Mesenchymal stem cell (in vitro differentiated cells and primary cell): Measurements from ENCODE around the gene DUSP18.

Source experiments
- DNase-seq: peaks from one replicate; pipeline ENCODE4 v3.0.0-alpha.2; 2013
- H2AFZ ChIP-seq: one replicate; pipeline ENCODE4 v1.6.1; 2013; ENCODE audit warnings: low read depth, mild to moderate bottlenecking, control low read depth, inconsistent platforms, low read length, moderate library complexity
- H2AK5ac ChIP-seq: 2 replicates; pipeline ENCODE4 v1.6.1; 2013; ENCODE audit warnings: low read length, moderate library complexity, mild to moderate bottlenecking, inconsistent platforms; ENCODE audit not compliant: severe bottlenecking
- H2BK120ac ChIP-seq: one replicate; pipeline ENCODE4 v1.6.1; 2013; ENCODE audit warnings: low read depth, mild to moderate bottlenecking, inconsistent platforms, low read length, moderate library complexity
- H2BK12ac ChIP-seq, 2 experiments: one replicate each; pipeline ENCODE4 v1.6.1; 2013; ENCODE audit warnings: inconsistent platforms in 2 of 2, low read length in 2 of 2, mild to moderate bottlenecking in 2 of 2, moderate library complexity in 2 of 2, control low read depth in 1 of 2
- H2BK15ac ChIP-seq: one replicate; pipeline ENCODE4 v1.6.1; 2013; ENCODE audit warnings: mild to moderate bottlenecking, low read depth, inconsistent platforms; ENCODE audit not compliant: poor library complexity, severe bottlenecking
- H2BK5ac ChIP-seq: 2 replicates; pipeline ENCODE4 v1.6.1; 2013; ENCODE audit warnings: low read depth, mild to moderate bottlenecking, low read length, control low read depth, inconsistent platforms; ENCODE audit not compliant: poor library complexity, severe bottlenecking
- H3K14ac ChIP-seq, 2 experiments: one replicate each; pipeline ENCODE4 v1.6.1; 2013; ENCODE audit warnings: inconsistent platforms in 2 of 2, low read length in 2 of 2, control low read depth in 1 of 2, mild to moderate bottlenecking in 1 of 2, moderate library complexity in 1 of 2
- H3K18ac ChIP-seq, 2 experiments: one replicate each; pipeline ENCODE4 v1.6.1; 2013; ENCODE audit warnings: inconsistent platforms in 2 of 2, low read length in 2 of 2, control low read depth in 1 of 2, low read depth in 1 of 2, mild to moderate bottlenecking in 1 of 2
- H3K23ac ChIP-seq, 2 experiments: one replicate each; pipeline ENCODE4 v1.6.1; 2013; ENCODE audit warnings: inconsistent platforms in 2 of 2, low read length in 2 of 2, mild to moderate bottlenecking in 2 of 2, moderate library complexity in 2 of 2, control low read depth in 1 of 2
- H3K27ac ChIP-seq: 2 replicates; pipeline ENCODE4 v1.5.1; 2013; ENCODE audit warnings: mild to moderate bottlenecking, moderate library complexity, low read length, control low read depth, inconsistent platforms; ENCODE audit not compliant: poor library complexity, severe bottlenecking
- H3K27me3 ChIP-seq, 2 experiments: 2 replicates each; pipeline versions ENCODE4 v1.6.1 to v1.7.0; 2013; ENCODE audit warnings: low read length in 2 of 2, mild to moderate bottlenecking in 2 of 2, moderate library complexity in 2 of 2, control low read depth in 1 of 2, inconsistent platforms in 1 of 2; ENCODE audit not compliant: control insufficient read depth in 1 of 2, insufficient read depth in 1 of 2
- H3K36me3 ChIP-seq, 2 experiments: 2 replicates each; pipeline versions ENCODE4 v1.6.1 to v1.7.0; 2013; ENCODE audit warnings: low read length in 2 of 2, control low read depth in 1 of 2, inconsistent platforms in 1 of 2, low read depth in 1 of 2, mild to moderate bottlenecking in 1 of 2; ENCODE audit not compliant: insufficient read depth in 2 of 2, control insufficient read depth in 1 of 2
- H3K4ac ChIP-seq, 2 experiments: one replicate each; pipeline ENCODE4 v1.6.1; 2013; ENCODE audit warnings: inconsistent platforms in 2 of 2, low read length in 2 of 2, mild to moderate bottlenecking in 2 of 2, moderate library complexity in 2 of 2, control low read depth in 1 of 2, low read depth in 1 of 2
- H3K4me1 ChIP-seq: 2 replicates; pipeline ENCODE4 v1.6.1; 2013; ENCODE audit warnings: low read depth, low read length, control low read depth; ENCODE audit not compliant: control insufficient read depth, insufficient read depth
- H3K4me2 ChIP-seq: 2 replicates; pipeline ENCODE4 v1.6.1; 2013; ENCODE audit warnings: low read length, mild to moderate bottlenecking, inconsistent platforms; ENCODE audit not compliant: poor library complexity, severe bottlenecking
- H3K4me3 ChIP-seq, 2 experiments: 2 replicates each; pipeline versions ENCODE4 v1.5.1 to v1.7.0; 2013; ENCODE audit warnings: low read length in 2 of 2, mild to moderate bottlenecking in 2 of 2, control low read depth in 1 of 2, low read depth in 1 of 2; ENCODE audit not compliant: insufficient read depth in 1 of 2
- H3K79me1 ChIP-seq: replicated peaks from 2 replicates; pipeline ENCODE4 v1.6.1; 2013; ENCODE audit warnings: mild to moderate bottlenecking, control low read depth, low read length, inconsistent platforms; ENCODE audit not compliant: poor library complexity, severe bottlenecking
- H3K9ac ChIP-seq: 2 replicates; pipeline ENCODE4 v1.7.0; 2013; ENCODE audit warnings: mild to moderate bottlenecking, low read length, moderate library complexity
- H3K9me3 ChIP-seq: 2 replicates; pipeline ENCODE4 v1.7.0; 2013; ENCODE audit warnings: mild to moderate bottlenecking, low read length; ENCODE audit not compliant: control insufficient read depth
- H4K8ac ChIP-seq: one replicate; pipeline ENCODE4 v1.6.1; 2013; ENCODE audit warnings: inconsistent platforms, mild to moderate bottlenecking, low read length, moderate library complexity
- H4K91ac ChIP-seq: one replicate; pipeline ENCODE4 v1.6.1; 2013; ENCODE audit warnings: mild to moderate bottlenecking, low read length, inconsistent platforms
- WGBS: methylation state at CpG from one replicate; pipeline ENCODE4 v1.1.7; 2013; ENCODE audit warnings: mixed read lengths; 5-methylcytosine and 5-hydroxymethylcytosine counted together

DUSP18 gene

DNA sequence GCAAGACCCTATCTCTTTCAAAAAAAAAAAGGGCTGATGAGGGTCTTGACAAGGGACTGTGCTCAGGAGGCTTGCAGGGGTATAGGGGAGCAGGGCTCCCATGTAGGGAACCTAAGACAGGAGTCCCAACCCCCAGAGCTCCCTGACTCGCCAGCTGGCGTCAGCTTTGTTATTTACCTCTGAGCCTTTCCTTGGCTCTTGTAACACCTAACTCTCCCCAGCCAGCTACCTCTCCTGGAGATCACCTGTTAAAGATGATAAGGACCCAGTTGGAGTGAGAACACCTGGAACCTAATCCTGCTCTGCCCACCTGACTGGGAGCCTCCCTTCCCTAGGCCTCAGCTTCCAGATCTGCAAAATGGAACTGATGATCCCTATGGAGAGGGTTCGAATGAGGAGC is 18.9 kb downstream of the DUSP18 start:
- no peaks in the 10 kb centered on the region for H3K9me3 ChIP-seq
- no peak overlapping the region for H4K8ac ChIP-seq
- DNase-seq, result no peak
- 96% methylated on average over 3 of the region's 3 CpGs for WGBS
- no peaks in the 10 kb centered on the region for H3K27me3 ChIP-seq
- peaks cover 13% of the 10 kb centered on the region for H3K4me1 ChIP-seq
- no peak overlapping the region for H3K27ac ChIP-seq
- no peak overlapping the region for H2BK120ac ChIP-seq
- no peak overlapping the region for H2BK5ac ChIP-seq
- no peak overlapping the region for H2AFZ ChIP-seq
- H3K4ac ChIP-seq, result no peak overlapping the region
- no peak overlapping the region for H2BK15ac ChIP-seq
- H3K79me1 ChIP-seq, result peaks cover 15% of the 10 kb centered on the region
- peaks cover 8 to 25% of the 10 kb centered on the region in 2 experiments for H3K36me3 ChIP-seq
- no peak overlapping the region for H4K91ac ChIP-seq
- no peak overlapping the region for H3K23ac ChIP-seq
- H3K4me2 ChIP-seq, result no peak overlapping the region
- no peak overlapping the region for H3K4me3 ChIP-seq
- H3K18ac ChIP-seq, result no peak overlapping the region
- no peak overlapping the region for H2BK12ac ChIP-seq
- no peak overlapping the region for H2AK5ac ChIP-seq
- H3K9ac ChIP-seq, result peak overlapping the region; percentile 53
- no peak overlapping the region for H3K14ac ChIP-seq

DNA sequence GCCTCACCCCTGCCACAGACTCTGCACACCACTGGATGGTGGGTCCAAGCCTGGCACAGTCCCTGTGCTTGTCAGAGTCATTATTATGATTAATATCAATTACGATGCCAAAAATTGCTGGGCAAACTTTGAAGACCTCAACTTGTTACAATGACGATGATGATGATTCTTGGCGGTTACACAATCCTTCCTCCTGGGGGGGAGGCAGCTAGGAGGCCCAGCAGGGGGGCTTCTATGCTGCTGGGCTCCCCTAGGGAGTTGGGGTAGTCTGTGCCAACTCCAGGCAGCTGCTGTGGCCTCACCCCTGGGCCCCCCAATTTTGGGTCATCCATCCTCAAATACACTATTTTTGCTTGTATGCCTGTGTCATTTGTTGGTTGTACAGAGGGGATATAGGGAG is 20.1 kb downstream of the DUSP18 start:
- H3K27me3 ChIP-seq, result no peaks in the 10 kb centered on the region
- H3K9me3 ChIP-seq, result no peaks in the 10 kb centered on the region
- H3K4me2 ChIP-seq, result no peak overlapping the region
- no peak overlapping the region for H4K8ac ChIP-seq
- DNase-seq, result no peak
- H2AK5ac ChIP-seq, result no peak overlapping the region
- H3K23ac ChIP-seq, result no peak overlapping the region
- H3K4me1 ChIP-seq, result peaks cover 13% of the 10 kb centered on the region
- no peak overlapping the region for H2BK5ac ChIP-seq
- H2AFZ ChIP-seq, result no peak overlapping the region
- H2BK12ac ChIP-seq, result no peak overlapping the region
- no peak overlapping the region for H3K14ac ChIP-seq
- no peak overlapping the region for H3K27ac ChIP-seq
- no peak overlapping the region for H2BK15ac ChIP-seq
- H2BK120ac ChIP-seq, result no peak overlapping the region
- H3K36me3 ChIP-seq, result peaks cover 8 to 25% of the 10 kb centered on the region in 2 experiments
- no peak overlapping the region for H3K18ac ChIP-seq
- no peak overlapping the region for H3K9ac ChIP-seq
- peaks cover 15% of the 10 kb centered on the region for H3K79me1 ChIP-seq
- 94% methylated on average over 3 of the region's 3 CpGs for WGBS
- no peak overlapping the region for H3K4me3 ChIP-seq
- no peak overlapping the region for H3K4ac ChIP-seq
- no peak overlapping the region for H4K91ac ChIP-seq

DNA sequence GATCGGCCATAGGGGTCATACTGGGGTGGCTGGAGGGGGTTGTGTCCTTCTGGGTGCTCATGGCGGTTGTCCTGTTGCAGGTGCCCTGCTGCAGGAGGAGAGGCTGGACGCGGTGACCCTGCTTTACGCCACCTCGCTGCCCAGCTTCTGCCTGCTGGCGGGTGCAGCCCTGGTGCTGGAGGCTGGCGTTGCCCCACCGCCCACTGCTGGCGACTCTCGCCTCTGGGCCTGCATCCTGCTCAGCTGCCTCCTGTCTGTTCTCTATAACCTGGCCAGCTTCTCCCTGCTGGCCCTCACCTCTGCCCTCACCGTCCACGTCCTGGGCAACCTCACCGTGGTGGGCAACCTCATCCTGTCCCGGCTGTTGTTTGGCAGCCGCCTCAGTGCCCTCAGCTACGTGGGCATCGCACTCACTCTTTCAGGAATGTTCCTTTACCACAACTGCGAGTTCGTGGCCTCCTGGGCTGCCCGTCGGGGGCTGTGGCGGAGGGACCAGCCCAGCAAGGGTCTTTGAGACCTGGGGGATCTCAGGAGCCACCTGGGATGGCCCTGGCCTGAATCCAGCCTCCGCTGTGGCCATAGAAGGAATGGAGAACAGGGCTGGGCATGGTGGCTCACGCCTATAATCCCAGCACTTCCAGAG is 21.0 kb downstream of the DUSP18 start:
- peak overlapping the region; percentile 19 for H4K8ac ChIP-seq
- no peak overlapping the region for H3K18ac ChIP-seq

DNA sequence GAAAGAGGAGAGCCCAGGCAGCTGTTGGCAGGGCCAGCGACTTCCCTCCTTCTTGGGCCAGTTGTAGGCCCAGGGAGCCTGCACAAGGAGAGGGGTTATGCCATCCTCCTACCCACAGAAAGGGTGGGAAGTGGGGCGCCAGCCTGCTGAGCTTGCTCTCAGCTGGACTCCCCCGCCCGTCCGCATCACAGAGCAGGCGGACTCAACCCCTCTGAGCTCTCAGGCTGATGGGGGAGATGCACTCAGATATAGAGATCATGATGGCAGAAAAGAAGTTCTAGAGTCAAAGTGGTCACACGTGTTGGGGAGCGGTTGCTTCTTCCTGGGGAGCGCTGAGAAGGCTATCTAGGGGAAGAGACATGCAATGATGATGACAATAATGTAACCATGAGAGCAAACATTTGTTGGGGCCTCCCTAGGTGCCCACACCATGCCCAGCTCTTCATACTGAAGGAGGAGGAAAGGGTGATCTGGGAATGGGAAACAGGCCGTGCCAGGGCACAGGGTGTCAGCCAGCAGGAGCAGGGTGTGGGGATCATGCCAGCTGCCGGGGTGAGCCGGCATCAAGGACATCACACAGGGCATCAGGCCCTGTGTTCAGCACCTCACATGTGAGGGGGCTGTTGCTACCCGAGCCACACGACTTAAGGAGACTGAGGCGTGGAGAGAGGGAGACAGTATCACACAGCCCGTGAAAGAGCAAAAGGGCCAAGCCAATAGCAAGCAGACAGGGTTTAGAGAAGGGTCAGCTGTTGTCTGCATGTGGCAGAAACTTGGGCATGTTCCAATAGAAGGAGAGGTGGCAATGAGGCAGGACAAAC is 24.4 kb downstream of the DUSP18 start:
- no peak overlapping the region for H2AFZ ChIP-seq
- H3K9me3 ChIP-seq, result no peaks in the 10 kb centered on the region
- H2BK120ac ChIP-seq, result no peak overlapping the region
- no peak overlapping the region for H2BK5ac ChIP-seq
- H2AK5ac ChIP-seq, result no peak overlapping the region
- WGBS, result 95% methylated on average over 16 of the region's 16 CpGs
- no peak for DNase-seq
- H3K27ac ChIP-seq, result no peak overlapping the region
- H3K4ac ChIP-seq, result no peak overlapping the region
- peak overlapping the region; percentile 84 for H3K9ac ChIP-seq
- H3K14ac ChIP-seq, result no peak overlapping the region
- H3K4me1 ChIP-seq, result peaks cover 12% of the 10 kb centered on the region
- peaks cover 12 to 27% of the 10 kb centered on the region in 2 experiments for H3K36me3 ChIP-seq
- H4K91ac ChIP-seq, result no peak overlapping the region
- H2BK12ac ChIP-seq, result peak overlapping the region in 1 of 2 experiments; percentile 22
- H3K23ac ChIP-seq, result no peak overlapping the region
- H2BK15ac ChIP-seq, result no peak overlapping the region
- H3K4me3 ChIP-seq, result no peak overlapping the region
- no peak overlapping the region for H3K18ac ChIP-seq
- no peak overlapping the region for H3K4me2 ChIP-seq
- H3K27me3 ChIP-seq, result no peaks in the 10 kb centered on the region
- peaks cover 22% of the 10 kb centered on the region for H3K79me1 ChIP-seq
- H4K8ac ChIP-seq, result no peak overlapping the region

More for the DNA sequence above, 21.0 kb downstream of the DUSP18 start:
- Histone ChIP-seq H3K27ac (no peak overlapping the region), H2BK5ac (no peak overlapping the region), H2AK5ac (no peak overlapping the region), H3K23ac (no peak overlapping the region), H3K4ac (no peak overlapping the region), H2BK15ac (no peak overlapping the region), H3K79me1 (peaks cover 18% of the 10 kb centered on the region), H3K4me3 (no peak overlapping the region), H3K9me3 (no peaks in the 10 kb centered on the region), H3K4me2 (no peak overlapping the region), H2BK120ac (no peak overlapping the region), H3K9ac (no peak overlapping the region), H3K14ac (no peak overlapping the region), H3K27me3 (no peaks in the 10 kb centered on the region), H3K36me3 (peaks cover 8 to 25% of the 10 kb centered on the region in 2 experiments), H3K4me1 (peaks cover 13% of the 10 kb centered on the region), H2AFZ (no peak overlapping the region), H4K91ac (no peak overlapping the region), H2BK12ac (no peak overlapping the region)
- no peak for DNase-seq
- 94% methylated on average over 24 of the region's 25 CpGs for WGBS
